AML-193 (cell line): ENCODE data around the gene SNRPD1.
A peak's percentile ranks its signal among the peaks of the same experiment; 100 is the strongest.
"Not testable (repeated sequence)": the region's sequence is repeated elsewhere in the genome, so short reads cannot be mapped to it uniquely, and the experiment has no call there.

Source experiments
- DNase-seq, 2 experiments: peaks; one replicate each; lab custom pipeline; 2025; lab: John Stamatoyannopoulos, UW

Gene SNRPD1

GRCh38 chr18:21612125-21613039, at the start of gene SNRPD1:
SNRPD1 (plus strand) TSS chr18:21612314; CDS start chr18:21612430, 116 bp downstream.
- peak; percentile 85 to 87 for DNase-seq

- DNase-seq = no peak
These were observed 40.3 kb upstream of the SNRPD1 start for GRCh38 chr18:21571772-21572171.

GRCh38 chr18:21575656-21576055, 36.5 kb upstream of the SNRPD1 start:
- no peak for DNase-seq

GRCh38 chr18:21584391-21584790, 27.7 kb upstream of the SNRPD1 start:
- no peak for DNase-seq

- DNase-seq = not testable (repeated sequence)
These were observed 19.8 kb upstream of the SNRPD1 start for GRCh38 chr18:21592361-21592760.

- no peak for DNase-seq
These were observed 18.4 kb upstream of the SNRPD1 start for GRCh38 chr18:21593540-21594257.

- no peak for DNase-seq
These were observed 14.5 kb upstream of the SNRPD1 start for GRCh38 chr18:21597620-21598019.

GRCh38 chr18:21598726-21599584, 13.2 kb upstream of the SNRPD1 start:
- peak; percentile 22 to 44 for DNase-seq

- peak in 1 of 2 experiments; percentile 44 for DNase-seq
These were observed 12.3 kb upstream of the SNRPD1 start for GRCh38 chr18:21599585-21600525.

GRCh38 chr18:21600526-21601410, 11.3 kb upstream of the SNRPD1 start, which contains the start of gene ESCO1:
ESCO1 (minus strand) TSS chr18:21600704; CDS start chr18:21574843, 25,861 bp downstream.
- DNase-seq = peak; percentile 97 to 99

- DNase-seq = peak; percentile 44 to 67
These were observed 9.9 kb upstream of the SNRPD1 start for GRCh38 chr18:21602299-21602587.

GRCh38 chr18:21604671-21605070, 7.4 kb upstream of the SNRPD1 start:
- no peak for DNase-seq

- no peak for DNase-seq
These were observed 6.9 kb upstream of the SNRPD1 start for GRCh38 chr18:21605213-21605612.

- DNase-seq = not testable (repeated sequence)
These were observed 551 bp upstream of the SNRPD1 start for GRCh38 chr18:21611401-21612124.

- not testable (repeated sequence) for DNase-seq
These were observed 9.5 kb downstream of the SNRPD1 start for GRCh38 chr18:21621640-21622039.

GRCh38 chr18:21629089-21629832, 17.1 kb downstream of the SNRPD1 start:
- DNase-seq = no peak

GRCh38 chr18:21632393-21632792, 20.3 kb downstream of the SNRPD1 start:
- DNase-seq = peak; percentile 18 to 22

GRCh38 chr18:21634588-21635199, 22.6 kb downstream of the SNRPD1 start:
- DNase-seq = no peak
